CD14-positive monocyte (primary cell): Measurements from ENCODE around the gene PTTG1. TPM values are rescaled to one million over a fixed set of nuclear protein-coding genes. Genes with fewer than 3 reads are reported as not detected.

ENCODE experiments used
- DNase-seq, 3 donors: peaks; one replicate each; pipeline ENCODE4 v3.0.0-alpha.2; 2011 to 2022
- H2AFZ ChIP-seq: 2 replicates; pipeline ENCODE4 v1.6.0; 2012; ENCODE audit warnings: mild to moderate bottlenecking, low read depth, low read length, inconsistent platforms; ENCODE audit not compliant: insufficient read depth, poor library complexity, severe bottlenecking
- H3K27ac ChIP-seq, 2 donors: 1 replicate in 1 of 2; 2 replicates in 1 of 2; pipeline ENCODE4 v1.5.1; 2012 to 2013; ENCODE audit warnings: low read length in 2 of 2, control low read depth in 1 of 2, inconsistent platforms in 1 of 2, low read depth in 1 of 2, mild to moderate bottlenecking in 1 of 2
- H3K27me3 ChIP-seq, 2 donors: one replicate each; pipeline versions ENCODE4 v1.6.0 to v1.6.1; 2011 to 2013; ENCODE audit warnings: low read length in 2 of 2; ENCODE audit not compliant: control insufficient read depth in 2 of 2, insufficient read depth in 2 of 2
- H3K36me3 ChIP-seq, 2 donors: replicated peaks in 1 of 2; 1 replicate in 1 of 2; 2 replicates in 1 of 2; pipeline versions ENCODE4 v1.5.1 to v1.6.1; 2012 to 2013; ENCODE audit warnings: low read length in 2 of 2, control low read depth in 1 of 2, inconsistent platforms in 1 of 2, mild to moderate bottlenecking in 1 of 2; ENCODE audit not compliant: insufficient read depth in 2 of 2, control insufficient read depth in 1 of 2
- H3K4me1 ChIP-seq, 2 donors: 1 replicate in 1 of 2; 2 replicates in 1 of 2; pipeline versions ENCODE4 v1.5.1 to v1.6.1; 2012 to 2013; ENCODE audit warnings: low read length in 2 of 2, control low read depth in 1 of 2, inconsistent platforms in 1 of 2, mild to moderate bottlenecking in 1 of 2, moderate library complexity in 1 of 2; ENCODE audit not compliant: insufficient read depth in 2 of 2, control insufficient read depth in 1 of 2
- H3K4me2 ChIP-seq: replicated peaks from 2 replicates; pipeline ENCODE3; 2012; ENCODE audit warnings: low read length, moderate library complexity, mild to moderate bottlenecking; ENCODE audit not compliant: poor library complexity, severe bottlenecking; ENCODE audit errors: extremely low read depth
- H3K4me3 ChIP-seq, 3 experiments: fragments of 200-600 bp in 1 of 3; sonication (generic) in 1 of 3; replicated peaks in 1 of 3; 1 replicate in 2 of 3; 2 replicates in 1 of 3; pipeline ENCODE4 v1.5.1; 2011 to 2013; ENCODE audit warnings: low read length in 3 of 3, mild to moderate bottlenecking in 3 of 3, control low read depth in 2 of 3, low read depth in 2 of 3, inconsistent platforms in 1 of 3, moderate library complexity in 1 of 3
- H3K79me2 ChIP-seq: 2 replicates; pipeline ENCODE4 v1.6.0; 2012; ENCODE audit warnings: mild to moderate bottlenecking, control low read depth, inconsistent platforms, low read length, moderate library complexity; ENCODE audit not compliant: insufficient read depth
- H3K9ac ChIP-seq: 2 replicates; pipeline ENCODE4 v1.6.0; 2017; ENCODE audit warnings: low read length, mild to moderate bottlenecking; ENCODE audit not compliant: insufficient read depth, poor library complexity, severe bottlenecking
- H3K9me3 ChIP-seq, 2 donors: replicated peaks in 1 of 2; 1 replicate in 1 of 2; 2 replicates in 1 of 2; pipeline versions ENCODE4 v1.5.1 to v1.6.1; 2012 to 2013; ENCODE audit warnings: low read length in 2 of 2, control low read depth in 1 of 2; ENCODE audit not compliant: control insufficient read depth in 1 of 2, insufficient read depth in 1 of 2
- H4K20me1 ChIP-seq: 2 replicates; pipeline ENCODE4 v1.6.0; 2012; ENCODE audit warnings: mild to moderate bottlenecking, low read length, control low read depth, moderate library complexity; ENCODE audit not compliant: insufficient read depth
- H3K27ac Mint-ChIP-seq, 7 donors: one replicate each; pipeline ENCODE4 v1.8.0; 2020; ENCODE audit warnings: mild to moderate bottlenecking in 7 of 7, mixed read lengths in 7 of 7, moderate library complexity in 6 of 7, inconsistent platforms in 2 of 7
- H3K27me3 Mint-ChIP-seq, 3 donors: one replicate each; pipeline ENCODE4 v1.8.0; 2021 to 2022; ENCODE audit warnings: low read depth in 3 of 3, mild to moderate bottlenecking in 3 of 3, mixed read lengths in 3 of 3, moderate library complexity in 3 of 3, inconsistent platforms in 1 of 3
- H3K36me3 Mint-ChIP-seq, 2 donors: one replicate each; pipeline ENCODE4 v1.8.0; 2020; ENCODE audit warnings: mixed read lengths in 2 of 2, inconsistent platforms in 1 of 2, mild to moderate bottlenecking in 1 of 2
- H3K4me1 Mint-ChIP-seq: one replicate; pipeline ENCODE4 v1.8.0; 2020; ENCODE audit warnings: mild to moderate bottlenecking, mixed read lengths
- H3K4me3 Mint-ChIP-seq, 2 donors: one replicate each; pipeline ENCODE4 v1.8.0; 2020; ENCODE audit warnings: mild to moderate bottlenecking in 2 of 2, mixed read lengths in 2 of 2, moderate library complexity in 1 of 2
- H3K9me3 Mint-ChIP-seq, 7 donors: one replicate each; pipeline ENCODE4 v1.8.0; 2020 to 2022; ENCODE audit warnings: mixed read lengths in 7 of 7, mild to moderate bottlenecking in 6 of 7, moderate library complexity in 6 of 7, inconsistent platforms in 2 of 7
- CTCF ChIP-seq: fragments of 200-600 bp; IDR thresholded peaks from one replicate; pipeline ENCODE4 v1.8.0; 2022; ENCODE audit warnings: antibody characterized with exemption, mild to moderate bottlenecking
- WGBS: methylation state at CpG from one replicate; pipeline ENCODE4 v1.1.5; 2013; ENCODE audit warnings: missing lambda C conversion rate; ENCODE audit not compliant: insufficient coverage; 5-methylcytosine and 5-hydroxymethylcytosine counted together
- intact Hi-C, 2 donors: fragments of 100-400 bp; cut with micrococcal nuclease; formaldehyde crosslinking; loops; one replicate each; pipeline versions ENCODE4 v1.15.0 to v1.15.1; 2023
- polyA plus RNA-seq, 3 donors: library from polyadenylated mRNA; depleted of rRNA in 1 of 3; unstranded in 2 of 3; stranded (reverse) in 1 of 3; fragments of 300-500 nt in 2 of 3; fragments of >200 nt in 1 of 3; fragmentation: Illumina TruSeq in 2 of 3; gene quantifications; 1 replicate in 2 of 3; 2 replicates in 1 of 3; pipeline ENCODE4 v1.2.3, GENCODE V29; 2012 to 2021

The PTTG1 gene
- polyA plus RNA-seq, 3 donors: 2.5 to 3.6 (median 3.3) TPM

GRCh38 chr5:160432787-160433186 is 11.1 kb downstream of the PTTG1 start:
- H3K79me2 ChIP-seq: no peaks in the 10 kb centered on the region
- no peak overlapping the region for H2AFZ ChIP-seq
- DNase-seq: no peak
- no peaks in the 10 kb centered on the region for H3K27me3 ChIP-seq
- H3K27me3 Mint-ChIP-seq: peaks cover 2 to 3% (median 2%) of the 10 kb centered on the region in 3 donors
- H3K27ac Mint-ChIP-seq: no peak overlapping the region
- no peak overlapping the region for H3K4me3 Mint-ChIP-seq
- no peaks in the 10 kb centered on the region for H3K9me3 Mint-ChIP-seq
- no peaks in the 10 kb centered on the region for H4K20me1 ChIP-seq
- no peak for TF ChIP-seq CTCF
- H3K9me3 ChIP-seq: no peaks in the 10 kb centered on the region
- H3K4me1 ChIP-seq: peaks cover 0 to 8% of the 10 kb centered on the region in 2 donors
- no peak overlapping the region for H3K9ac ChIP-seq
- H3K4me3 ChIP-seq: no peak overlapping the region
- no CpG with 5 or more reads among the region's 7 CpGs for WGBS
- H3K4me1 Mint-ChIP-seq: peaks cover 6% of the 10 kb centered on the region
- H3K36me3 ChIP-seq: peaks cover 12 to 34% of the 10 kb centered on the region in 2 donors
- no peak overlapping the region for H3K4me2 ChIP-seq
- peaks cover 18 to 39% of the 10 kb centered on the region in 2 donors for H3K36me3 Mint-ChIP-seq
- intact Hi-C loops: no loop called here
- H3K27ac ChIP-seq: no peak overlapping the region

- Histone ChIP-seq H4K20me1 (no peaks in the 10 kb centered on the region), H3K4me1 (peaks cover 8 to 16% of the 10 kb centered on the region in 2 donors), H3K27me3 (no peaks in the 10 kb centered on the region), H3K9ac (no peak overlapping the region), H3K27ac (no peak overlapping the region), H3K4me3 (no peak overlapping the region), H3K9me3 (no peaks in the 10 kb centered on the region), H3K79me2 (no peaks in the 10 kb centered on the region), H3K4me2 (no peak overlapping the region), H2AFZ (no peak overlapping the region), H3K36me3 (peaks cover 1 to 21% of the 10 kb centered on the region in 2 donors)
- no peaks in the 10 kb centered on the region for H3K9me3 Mint-ChIP-seq
- H3K4me1 Mint-ChIP-seq: peaks cover 14% of the 10 kb centered on the region
- H3K27me3 Mint-ChIP-seq: peaks cover 2 to 5% (median 2%) of the 10 kb centered on the region in 3 donors
- TF ChIP-seq CTCF: no peak
- intact Hi-C loops: no loop called here
- DNase-seq: no peak
- no peak overlapping the region for H3K27ac Mint-ChIP-seq
- 97% methylated on average over 9 of the region's 9 CpGs for WGBS
- H3K36me3 Mint-ChIP-seq: peaks cover 8 to 27% of the 10 kb centered on the region in 2 donors
- H3K4me3 Mint-ChIP-seq: no peak overlapping the region
These were observed 12.4 kb downstream of the PTTG1 start for GRCh38 chr5:160434022-160434531.
